ENCODE measurements around the gene PPTC7. TPM values are rescaled to one million over a fixed set of nuclear protein-coding genes. Genes with fewer than 3 reads are reported as not detected.
"Not testable (repeated sequence)": the region's sequence is repeated elsewhere in the genome, so short reads cannot be mapped to it uniquely, and the experiment has no call there.

The PPTC7 gene
- total RNA-seq, 2 donors from 2014 or later = 15.2 TPM

GRCh38 chr12:110565894-110566871, 16.9 kb downstream of the PPTC7 start:
- Mint-ChIP-seq H3K4me1 (peaks cover 20% of the 10 kb centered on the region), H3K9me3 (peaks cover 23% of the 10 kb centered on the region), H3K4me3 (peak overlapping the region; percentile 16), H3K27me3 (ENCODE audit: insufficient read depth) (no peaks in the 10 kb centered on the region), H3K27ac (peak overlapping the region; percentile 81), H3K36me3 (ENCODE audit: low read depth) (peaks cover 14% of the 10 kb centered on the region)
- no peaks in the 10 kb centered on the region for H3K27me3 ChIP-seq (ENCODE audit: control insufficient read depth, insufficient read depth, low read length, poor library complexity, severe bottlenecking)
- no peak for TF ChIP-seq CTCF (conservative IDR thresholded peaks at IDR 0.05)
- peak overlapping the region; percentile 48 for H3K4me3 ChIP-seq (ENCODE audit: low read length)
- DNase-seq = peak; percentile 41
- no peak overlapping the region for H3K9ac ChIP-seq (ENCODE audit: extremely low read depth, low read length, poor library complexity, severe bottlenecking)
- no peaks in the 10 kb centered on the region for H3K36me3 ChIP-seq (ENCODE audit: control insufficient read depth, insufficient read depth, low read length)
- peaks cover 10% of the 10 kb centered on the region for H3K4me1 ChIP-seq (ENCODE audit: control insufficient read depth, insufficient read depth, low read length)
- no peak overlapping the region for H3K27ac ChIP-seq (ENCODE audit: low read depth, low read length)
- WGBS, 2 experiments (ENCODE audit: insufficient coverage in 1 of 2, insufficient read length in 1 of 2) = 76 to 91% methylated on average over 4 to 8 of the region's 8 CpGs
- peaks cover 13% of the 10 kb centered on the region for H3K9me3 ChIP-seq (ENCODE audit: control insufficient read depth, low read length)

- Mint-ChIP-seq H3K9me3 (peaks cover 15% of the 10 kb centered on the region), H3K4me3 (no peak overlapping the region), H3K27ac (no peak overlapping the region), H3K27me3 (ENCODE audit: insufficient read depth) (no peaks in the 10 kb centered on the region), H3K4me1 (peaks cover 20% of the 10 kb centered on the region), H3K36me3 (ENCODE audit: low read depth) (peaks cover 7% of the 10 kb centered on the region)
- H3K9ac ChIP-seq (ENCODE audit: extremely low read depth, low read length, poor library complexity, severe bottlenecking) = no peak overlapping the region
- WGBS, 2 experiments (ENCODE audit: insufficient coverage in 1 of 2, insufficient read length in 1 of 2) = 79 to 97% methylated on average over 2 to 3 of the region's 8 CpGs
- H3K36me3 ChIP-seq (ENCODE audit: control insufficient read depth, insufficient read depth, low read length) = no peaks in the 10 kb centered on the region
- H3K9me3 ChIP-seq (ENCODE audit: control insufficient read depth, low read length) = peaks cover 8% of the 10 kb centered on the region
- no peaks in the 10 kb centered on the region for H3K27me3 ChIP-seq (ENCODE audit: control insufficient read depth, insufficient read depth, low read length, poor library complexity, severe bottlenecking)
- H3K27ac ChIP-seq (ENCODE audit: low read depth, low read length) = no peak overlapping the region
- DNase-seq = no peak
- H3K4me1 ChIP-seq (ENCODE audit: control insufficient read depth, insufficient read depth, low read length) = peaks cover 10% of the 10 kb centered on the region
- no peak for TF ChIP-seq CTCF (conservative IDR thresholded peaks at IDR 0.05)
- no peak overlapping the region for H3K4me3 ChIP-seq (ENCODE audit: low read length)
Observed at GRCh38 chr12:110564471-110564991, 18.6 kb downstream of the PPTC7 start.

- H3K9ac ChIP-seq (ENCODE audit: extremely low read depth, low read length, poor library complexity, severe bottlenecking) = no peak overlapping the region
- Mint-ChIP-seq H3K4me3 (no peak overlapping the region), H3K27ac (no peak overlapping the region), H3K27me3 (ENCODE audit: insufficient read depth) (no peaks in the 10 kb centered on the region), H3K36me3 (ENCODE audit: low read depth) (peaks cover 6% of the 10 kb centered on the region), H3K9me3 (peaks cover 10% of the 10 kb centered on the region), H3K4me1 (peaks cover 20% of the 10 kb centered on the region)
- no peaks in the 10 kb centered on the region for H3K36me3 ChIP-seq (ENCODE audit: control insufficient read depth, insufficient read depth, low read length)
- no peak for TF ChIP-seq CTCF (conservative IDR thresholded peaks at IDR 0.05)
- H3K9me3 ChIP-seq (ENCODE audit: control insufficient read depth, low read length) = peaks cover 5% of the 10 kb centered on the region
- H3K27ac ChIP-seq (ENCODE audit: low read depth, low read length) = no peak overlapping the region
- H3K27me3 ChIP-seq (ENCODE audit: control insufficient read depth, insufficient read depth, low read length, poor library complexity, severe bottlenecking) = no peaks in the 10 kb centered on the region
- H3K4me1 ChIP-seq (ENCODE audit: control insufficient read depth, insufficient read depth, low read length) = peaks cover 10% of the 10 kb centered on the region
- no peak for DNase-seq
- H3K4me3 ChIP-seq (ENCODE audit: low read length) = no peak overlapping the region
Observed at GRCh38 chr12:110563702-110564470, 19.2 kb downstream of the PPTC7 start.

DNA sequence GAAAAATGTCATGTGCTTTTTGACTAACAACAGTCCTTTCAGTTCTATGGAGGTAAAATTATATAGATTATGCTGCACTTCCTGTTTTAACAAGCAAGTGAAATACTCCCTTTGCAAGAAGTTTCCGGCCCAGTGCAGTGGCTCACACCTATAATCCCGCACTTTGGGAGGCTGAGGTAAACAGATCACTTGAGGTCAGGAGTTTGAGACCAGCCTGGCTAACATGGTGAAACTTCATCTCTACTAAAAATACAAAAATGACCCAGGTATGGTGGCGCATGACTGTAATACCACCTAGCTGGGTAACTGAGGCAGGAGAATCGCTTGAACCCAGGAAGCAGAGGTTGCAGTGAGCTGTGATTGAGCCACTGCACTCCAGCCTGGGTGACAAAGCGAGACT, 20.7 kb downstream of the PPTC7 start:
- DNase-seq; H3K9ac ChIP-seq (ENCODE audit: extremely low read depth, low read length, poor library complexity, severe bottlenecking); H3K4me3 Mint-ChIP-seq; H3K36me3 ChIP-seq (ENCODE audit: control insufficient read depth, insufficient read depth, low read length); H3K9me3 Mint-ChIP-seq; H3K27me3 ChIP-seq (ENCODE audit: control insufficient read depth, insufficient read depth, low read length, poor library complexity, severe bottlenecking); H3K36me3 Mint-ChIP-seq (ENCODE audit: low read depth); H3K27ac Mint-ChIP-seq; H3K27ac ChIP-seq (ENCODE audit: low read depth, low read length); H3K4me1 ChIP-seq (ENCODE audit: control insufficient read depth, insufficient read depth, low read length); H3K27me3 Mint-ChIP-seq (ENCODE audit: insufficient read depth); H3K9me3 ChIP-seq (ENCODE audit: control insufficient read depth, low read length); H3K4me3 ChIP-seq (ENCODE audit: low read length): not testable (repeated sequence)
- WGBS, 2 experiments (ENCODE audit: insufficient coverage in 1 of 2, insufficient read length in 1 of 2) = 94 to 97% methylated on average over 3 to 5 of the region's 5 CpGs
- H3K4me1 Mint-ChIP-seq = peaks cover 19% of the 10 kb centered on the region
